Heart left ventricle (tissue), 13 donors: ENCODE results near the gene BST1.

Experiments
- POLR2A ChIP-seq, 2 donors: fragments of 450-650 bp; IDR thresholded peaks; one replicate each; pipeline ENCODE4 v1.6.1; 2017; ENCODE audit warnings: antibody characterized with exemption in 2 of 2, mild to moderate bottlenecking in 2 of 2, moderate library complexity in 2 of 2
- TF ChIP-seq, protein P1 (sequence below), 12 donors: fragments of 200-600 bp; sonication (generic) in 4 of 12; IDR thresholded peaks; one replicate each; pipeline versions ENCODE4 v1.5.0 to v1.8.0; 2018 to 2022; ENCODE audit warnings: antibody characterized with exemption in 12 of 12, mild to moderate bottlenecking in 5 of 12
- donor health status: ischemic (EF 13 %, LVEDD 7.1; RV severe dilation, severe dysfunction).
- donor health status: DM: no; HTN: yes; CAD: no.
- donor health status: DM: no; HTN: no; CAD: no.
- donor health status: ischemic (EF 25% LVEDD 6.9; RV normal size, moderate dysfunction).
- donor health status: ischemic (EF 25% LVEDD 5.7; RV mildly dilated, moderate dysfunction).
- donor health status: ischemic (EF 35%, LVEDD 5.7; RV mildly dilated, moderate dysfunction).
- donor health status: nonischemic (EF 11% LVEDD 7.7; RV severe dilation, severe dysfunction).
- donor health status: DM: yes; HTN: yes; CAD: no.
- donor health status: PGD.
- donor health status: ischemic (EF 29% LVEDD 5.4; RV normal size, mild dysfunction).
- donor health status: nonischemic (EF 23%, LVEDD 6.1; RV moderate dilation, normal function).

DNA sequence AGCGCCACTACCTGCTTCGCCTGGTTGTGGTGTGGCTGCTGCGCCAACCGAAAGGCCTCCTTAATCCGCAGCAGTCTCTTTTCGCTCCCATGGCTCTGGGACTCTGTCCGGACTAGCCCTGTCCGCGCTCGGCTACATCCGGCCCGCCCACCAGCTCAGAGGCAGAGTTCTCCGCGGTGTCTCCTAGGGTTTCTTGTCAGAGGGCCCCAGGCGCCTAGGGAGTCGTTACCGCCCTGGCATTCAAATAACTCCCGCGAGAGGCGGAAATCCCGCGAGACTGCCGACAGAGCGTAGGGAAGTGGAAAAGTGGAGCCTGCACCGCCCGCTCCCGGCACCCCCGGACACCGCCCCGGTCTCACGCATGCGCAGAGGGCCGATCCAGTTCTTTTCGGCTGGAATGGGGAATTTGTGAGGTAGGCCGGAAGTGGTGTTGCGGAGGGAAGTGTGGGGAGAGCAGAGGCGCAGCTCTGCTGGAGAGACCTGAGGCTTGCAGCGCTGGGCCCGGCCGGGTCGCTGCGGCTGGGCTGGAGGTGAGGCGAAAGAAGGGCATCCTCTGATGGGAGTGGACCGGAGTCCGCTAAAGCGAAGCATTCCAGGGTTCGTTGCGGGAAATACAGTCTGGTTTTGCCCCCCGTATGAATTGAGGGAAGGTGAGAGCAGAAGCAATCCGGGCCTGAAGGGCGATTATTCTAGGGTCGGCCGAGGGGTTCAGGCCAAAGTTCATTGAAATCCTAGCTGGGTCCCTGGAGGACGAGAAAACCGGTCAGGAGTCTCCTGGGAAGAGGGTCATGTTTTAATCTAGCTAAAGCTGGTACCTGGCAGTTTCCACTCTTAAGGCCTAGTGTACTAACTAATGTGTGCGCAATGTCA lies 21.3 kb upstream of the BST1 start, which contains the start of gene FAM200B:
- TF ChIP-seq, protein P1, sequence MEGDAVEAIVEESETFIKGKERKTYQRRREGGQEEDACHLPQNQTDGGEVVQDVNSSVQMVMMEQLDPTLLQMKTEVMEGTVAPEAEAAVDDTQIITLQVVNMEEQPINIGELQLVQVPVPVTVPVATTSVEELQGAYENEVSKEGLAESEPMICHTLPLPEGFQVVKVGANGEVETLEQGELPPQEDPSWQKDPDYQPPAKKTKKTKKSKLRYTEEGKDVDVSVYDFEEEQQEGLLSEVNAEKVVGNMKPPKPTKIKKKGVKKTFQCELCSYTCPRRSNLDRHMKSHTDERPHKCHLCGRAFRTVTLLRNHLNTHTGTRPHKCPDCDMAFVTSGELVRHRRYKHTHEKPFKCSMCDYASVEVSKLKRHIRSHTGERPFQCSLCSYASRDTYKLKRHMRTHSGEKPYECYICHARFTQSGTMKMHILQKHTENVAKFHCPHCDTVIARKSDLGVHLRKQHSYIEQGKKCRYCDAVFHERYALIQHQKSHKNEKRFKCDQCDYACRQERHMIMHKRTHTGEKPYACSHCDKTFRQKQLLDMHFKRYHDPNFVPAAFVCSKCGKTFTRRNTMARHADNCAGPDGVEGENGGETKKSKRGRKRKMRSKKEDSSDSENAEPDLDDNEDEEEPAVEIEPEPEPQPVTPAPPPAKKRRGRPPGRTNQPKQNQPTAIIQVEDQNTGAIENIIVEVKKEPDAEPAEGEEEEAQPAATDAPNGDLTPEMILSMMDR (IDR thresholded peaks at IDR 0.05): peak in 6 of 12 donors; percentile 3 to 37 (median 23)
- peak in 1 of 2 donors; percentile 81 for TF ChIP-seq POLR2A (IDR thresholded peaks at IDR 0.05)
